HEK293 (cell line): ENCODE results near the gene TEX19.

Source experiments
- BCL6B ChIP-seq: fragments of 450-650 bp; formaldehyde crosslinking; IDR thresholded peaks from 2 replicates; pipeline ENCODE4 v1.5.1; 2017; ENCODE audit warnings: missing biosample characterization, missing genetic modification characterization
- GLI4 ChIP-seq: fragments of 450-650 bp; formaldehyde crosslinking; IDR thresholded peaks from 2 replicates; pipeline ENCODE4 v1.5.1; 2016; ENCODE audit warnings: missing biosample characterization, missing genetic modification characterization
- HIC1 ChIP-seq: fragments of 450-650 bp; formaldehyde crosslinking; IDR thresholded peaks from 2 replicates; pipeline ENCODE4 v1.5.1; 2016; ENCODE audit warnings: missing biosample characterization, missing genetic modification characterization
- HOXA7 ChIP-seq: sonication (generic); formaldehyde crosslinking; IDR thresholded peaks from 2 replicates; pipeline ENCODE4 v1.8.1; 2022; ENCODE audit warnings: missing genetic modification reagents, borderline replicate concordance
- KLF1 ChIP-seq: fragments of 450-650 bp; formaldehyde crosslinking; IDR thresholded peaks from 2 replicates; pipeline ENCODE4 v1.5.1; 2016; ENCODE audit warnings: missing biosample characterization, missing genetic modification characterization
- PRDM10 ChIP-seq: fragments of 450-650 bp; formaldehyde crosslinking; IDR thresholded peaks from 2 replicates; pipeline ENCODE4 v1.5.1; 2016; ENCODE audit warnings: missing biosample characterization, missing genetic modification characterization
- REPIN1 ChIP-seq: fragments of 450-650 bp; formaldehyde crosslinking; IDR thresholded peaks from 2 replicates; pipeline ENCODE4 v1.5.1; 2017; ENCODE audit warnings: missing biosample characterization, missing genetic modification characterization, low read depth
- ZBTB26 ChIP-seq: fragments of 450-650 bp; formaldehyde crosslinking; optimal IDR thresholded peaks from 2 replicates; pipeline ENCODE3; 2016; ENCODE audit warnings: missing biosample characterization, mild to moderate bottlenecking, missing genetic modification characterization
- ZBTB7A ChIP-seq: fragments of 450-650 bp; formaldehyde crosslinking; IDR thresholded peaks from 2 replicates; pipeline ENCODE4 v1.5.1; 2016; ENCODE audit warnings: low read depth, missing biosample characterization, missing genetic modification characterization
- ZEB2 ChIP-seq: fragments of 450-650 bp; formaldehyde crosslinking; IDR thresholded peaks from 2 replicates; pipeline ENCODE4 v1.5.1; 2016; ENCODE audit warnings: missing biosample characterization, missing genetic modification characterization
- ZFHX2 ChIP-seq: fragments of 450-650 bp; formaldehyde crosslinking; conservative IDR thresholded peaks from 2 replicates; pipeline ENCODE4 v1.5.1; 2016; ENCODE audit warnings: missing biosample characterization, missing genetic modification characterization
- ZNF121 ChIP-seq: fragments of 450-650 bp; formaldehyde crosslinking; IDR thresholded peaks from 2 replicates; pipeline ENCODE4 v1.5.1; 2016; ENCODE audit warnings: missing biosample characterization, missing genetic modification characterization
- ZNF16 ChIP-seq: fragments of 450-650 bp; formaldehyde crosslinking; IDR thresholded peaks from 2 replicates; pipeline ENCODE4 v1.5.1; 2016; ENCODE audit warnings: low read depth, missing biosample characterization, missing genetic modification characterization
- ZNF18 ChIP-seq: fragments of 450-650 bp; formaldehyde crosslinking; IDR thresholded peaks from 2 replicates; pipeline ENCODE4 v1.5.1; 2016; ENCODE audit warnings: missing biosample characterization, missing genetic modification characterization
- ZNF302 ChIP-seq: fragments of 450-650 bp; formaldehyde crosslinking; IDR thresholded peaks from 2 replicates; pipeline ENCODE4 v1.5.1; 2016; ENCODE audit warnings: missing biosample characterization, missing genetic modification characterization, low read depth
- ZNF311 ChIP-seq: fragments of 450-650 bp; formaldehyde crosslinking; IDR thresholded peaks from 2 replicates; pipeline ENCODE4 v1.5.1; 2017; ENCODE audit warnings: missing biosample characterization, missing genetic modification characterization, borderline replicate concordance
- ZNF350 ChIP-seq: fragments of 450-650 bp; formaldehyde crosslinking; IDR thresholded peaks from 2 replicates; pipeline ENCODE4 v1.5.0; 2017; ENCODE audit warnings: missing biosample characterization, mild to moderate bottlenecking, missing genetic modification characterization
- ZNF362 ChIP-seq: fragments of 450-650 bp; formaldehyde crosslinking; IDR thresholded peaks from 2 replicates; pipeline ENCODE4 v1.5.1; 2016; ENCODE audit warnings: missing biosample characterization, missing genetic modification characterization
- ZNF48 ChIP-seq: fragments of 450-650 bp; formaldehyde crosslinking; IDR thresholded peaks from 2 replicates; pipeline ENCODE4 v1.5.1; 2016; ENCODE audit warnings: missing biosample characterization, missing genetic modification characterization
- ZNF513 ChIP-seq: fragments of 450-650 bp; IDR thresholded peaks from 2 replicates; pipeline ENCODE4 v1.5.1; 2018; ENCODE audit warnings: missing biosample characterization, missing genetic modification characterization
- ZNF555 ChIP-seq: fragments of 450-650 bp; formaldehyde crosslinking; conservative IDR thresholded peaks from 2 replicates; pipeline ENCODE4 v1.5.1; 2017; ENCODE audit warnings: missing biosample characterization, mild to moderate bottlenecking, missing genetic modification characterization, inconsistent platforms
- ZNF623 ChIP-seq: fragments of 450-650 bp; formaldehyde crosslinking; IDR thresholded peaks from 2 replicates; pipeline ENCODE4 v1.5.1; 2016; ENCODE audit warnings: missing biosample characterization, missing genetic modification characterization
- ZNF654 ChIP-seq: fragments of 450-650 bp; formaldehyde crosslinking; IDR thresholded peaks from 2 replicates; pipeline ENCODE4 v1.5.1; 2016; ENCODE audit warnings: low read depth, missing biosample characterization, missing genetic modification characterization
- ZSCAN5A ChIP-seq: fragments of 450-650 bp; formaldehyde crosslinking; IDR thresholded peaks from 2 replicates; pipeline ENCODE4 v1.5.1; 2016; ENCODE audit warnings: missing biosample characterization, missing genetic modification characterization

The TEX19 gene

GRCh38 chr17:82358465-82359350, at the start of gene TEX19 (continued):
- TF ChIP-seq ZFHX2 (tag by site-specific recombination) (no peak), ZNF302 (tag by site-specific recombination) (no peak), ZNF555 (tag by site-specific recombination) (no peak), HIC1 (tag by site-specific recombination) (peak; percentile 99), GLI4 (tag by site-specific recombination) (no peak), ZNF654 (no peak), ZNF362 (tag by site-specific recombination) (no peak), KLF1 (no peak), ZBTB7A (tag by site-specific recombination) (no peak), ZNF350 (tag by site-specific recombination) (no peak), ZNF18 (tag by site-specific recombination) (no peak), ZBTB26 (tag by site-specific recombination) (peak; percentile 6), ZSCAN5A (no peak), ZNF513 (tag by site-specific recombination) (no peak), ZEB2 (tag by site-specific recombination) (peak; percentile 26; the same call in 1 of the 2 replicates), BCL6B (tag by site-specific recombination) (no peak), REPIN1 (tag by site-specific recombination) (no peak), ZNF48 (tag by site-specific recombination) (no peak), PRDM10 (tag by site-specific recombination) (no peak), ZNF121 (tag by site-specific recombination) (no peak), ZNF311 (tag by site-specific recombination) (no peak), HOXA7 (CRISPR knock-in tag) (no peak), ZNF623 (tag by site-specific recombination) (no peak), ZNF16 (tag by site-specific recombination) (no peak)
